PC-9 (cell line): ENCODE results near the gene GYG1.

Experiments used
- CTCF ChIP-seq: fragments of 200-600 bp; sonication (generic); conservative IDR thresholded peaks from 2 replicates; pipeline ENCODE4 v1.6.1; 2017; ENCODE audit warnings: mixed run types, antibody characterized with exemption, mild to moderate bottlenecking, moderate library complexity
- EZH2 ChIP-seq: fragments of 200-600 bp; sonication (generic); IDR thresholded peaks from 2 replicates; pipeline ENCODE4 v1.8.0; 2017; ENCODE audit warnings: antibody characterized with exemption, low read depth

GRCh38 chr3:148998715-148999423 lies 7.5 kb downstream of the GYG1 start:
- TF ChIP-seq CTCF (no peak), EZH2 (no peak)
